HG02642 (cell line): ENCODE results near the gene IL18BP.

Experiments
- ATAC-seq: cut with Tn5 transposase; IDR thresholded peaks from one replicate; pipeline ENCODE4 v1.9.1; 2021; ENCODE audit warnings: mild to moderate bottlenecking; ENCODE audit not compliant: unreplicated experiment, poor library complexity

The IL18BP gene

DNA sequence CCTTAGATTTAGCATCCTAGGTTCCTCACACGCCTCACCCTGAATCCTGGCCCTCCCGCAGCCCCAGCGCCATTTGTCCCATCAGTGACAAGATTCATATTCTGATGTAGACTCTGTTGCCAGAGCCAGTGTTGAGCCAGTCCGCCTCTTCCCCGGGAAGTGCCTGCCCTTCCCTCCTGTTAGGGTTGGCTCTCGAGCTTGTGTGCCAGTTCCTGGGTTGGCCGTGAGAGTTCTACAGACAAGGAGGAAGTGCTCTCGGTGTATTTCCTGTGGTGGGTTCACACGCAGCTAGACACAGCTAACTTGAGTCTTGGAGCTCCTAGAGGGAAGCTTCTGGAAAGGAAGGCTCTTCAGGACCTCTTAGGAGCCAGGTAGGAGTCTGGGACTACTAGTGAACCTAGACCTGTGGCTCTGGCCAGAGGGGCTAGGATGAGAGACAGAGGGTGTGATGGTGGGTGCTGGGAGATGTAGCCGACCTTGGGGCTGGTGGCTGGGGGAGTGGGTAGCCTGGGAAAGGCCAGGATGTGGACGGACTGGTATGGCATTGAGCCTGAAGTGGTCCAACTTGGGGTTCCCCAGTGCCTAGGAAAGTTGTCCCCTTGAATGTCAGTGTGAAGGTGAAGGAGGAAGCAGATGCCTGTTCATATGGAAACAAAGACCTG, at the start of gene IL18BP:
Gene IL18BP (plus strand): TSS at position 261 of the 662 bp plus-strand sequence. CDS start 1,076 bp downstream, outside the sequence.
- ATAC-seq: no peak

DNA sequence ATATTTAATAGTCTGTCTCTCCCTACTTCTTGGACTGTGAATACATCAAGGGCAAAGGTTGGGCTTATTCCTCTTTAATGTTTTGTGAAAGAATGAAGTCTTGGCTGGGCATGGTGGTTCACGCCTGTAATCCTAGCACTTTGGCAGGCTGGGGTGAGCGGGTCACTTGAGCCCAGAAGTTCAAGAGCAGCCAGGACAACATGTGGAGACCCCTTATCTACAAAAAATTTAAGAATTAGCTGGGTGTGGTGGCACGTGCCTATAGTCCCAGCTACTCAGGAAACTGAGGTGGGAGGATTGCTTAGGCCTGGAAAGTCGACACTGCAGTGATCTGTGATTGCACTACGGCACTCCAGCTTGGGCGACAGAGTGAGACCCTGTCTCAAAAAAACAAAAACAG, 49.7 kb upstream of the IL18BP start:
- no peak for ATAC-seq

DNA sequence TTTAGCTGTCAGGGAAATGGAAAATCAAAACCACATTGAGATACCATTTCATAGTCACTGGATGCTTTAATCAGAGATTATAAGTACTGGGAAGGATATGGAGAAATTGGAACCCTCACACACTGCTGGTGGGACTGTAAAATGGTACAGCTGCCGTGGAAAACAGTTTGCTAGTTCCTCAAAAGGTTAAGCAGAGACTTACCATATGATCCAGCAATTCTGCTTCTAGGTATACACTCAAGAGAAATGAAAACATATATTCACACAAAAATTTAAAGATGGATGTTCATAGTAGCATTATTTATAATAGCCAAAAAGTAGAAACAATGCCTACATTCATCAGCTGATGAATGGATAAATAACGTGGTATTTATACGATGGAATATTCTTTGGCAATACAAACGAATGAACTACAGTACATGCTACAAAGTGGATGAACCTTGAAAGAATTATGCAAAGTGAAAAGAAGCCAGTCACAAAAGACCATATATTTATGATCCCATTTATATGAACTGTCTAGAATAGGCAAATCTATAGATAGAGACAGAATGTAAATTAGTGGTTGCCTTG, 46.9 kb upstream of the IL18BP start:
- ATAC-seq: no peak

DNA sequence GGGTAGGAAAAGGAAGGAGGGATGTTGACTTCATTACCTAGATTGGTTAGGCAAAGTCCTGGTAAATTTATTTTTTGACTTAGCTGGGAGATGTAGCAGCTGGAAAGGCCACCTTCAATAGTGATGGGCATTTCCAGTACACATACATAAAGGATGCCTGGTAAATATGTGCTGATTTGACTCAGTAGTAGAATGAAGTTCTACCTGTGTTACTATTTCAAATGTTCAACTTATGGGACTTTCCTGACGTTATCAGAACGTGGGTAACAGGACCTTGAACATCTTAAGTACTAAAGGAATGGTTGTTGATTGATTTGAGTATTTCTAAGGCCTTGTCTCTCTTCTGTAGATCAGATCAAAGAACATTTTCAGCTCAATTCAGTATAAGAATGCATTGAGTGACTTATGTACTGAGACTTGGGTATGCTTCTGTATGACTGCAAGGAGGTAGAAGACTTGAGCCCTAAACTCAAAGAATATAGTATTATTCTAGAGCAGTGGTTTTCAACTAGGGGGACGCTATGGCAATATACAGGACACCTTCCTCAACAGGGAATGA, 42.7 kb upstream of the IL18BP start:
- ATAC-seq: no peak

DNA sequence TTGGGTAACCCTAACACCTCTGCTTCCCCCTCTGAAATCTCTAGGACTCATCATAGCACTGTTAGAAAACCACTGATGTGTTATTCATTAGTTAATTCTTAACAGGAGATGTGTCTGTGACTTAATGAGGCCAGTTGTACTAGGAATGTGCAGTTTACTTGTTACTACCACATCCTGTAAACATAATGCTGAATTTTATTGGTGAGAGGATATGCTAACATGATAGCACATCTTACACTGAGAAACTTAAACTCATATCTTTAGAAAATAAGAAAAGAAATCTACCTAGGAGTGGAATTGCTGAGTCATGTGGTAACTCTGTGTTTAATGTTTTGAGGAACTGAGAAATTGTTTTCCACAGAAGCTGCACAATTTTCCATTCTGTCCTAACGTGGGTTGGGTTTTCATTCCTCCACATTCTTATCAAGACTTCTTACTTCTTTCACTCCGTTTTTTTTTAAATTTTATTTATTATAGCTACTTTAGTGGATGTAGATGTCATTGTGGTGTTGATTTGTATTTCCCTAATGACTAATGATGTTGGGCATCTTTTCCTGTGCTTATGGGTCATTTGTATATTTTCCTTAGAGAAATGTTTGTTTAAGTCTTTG, 36.2 kb upstream of the IL18BP start:
- ATAC-seq: no peak

DNA sequence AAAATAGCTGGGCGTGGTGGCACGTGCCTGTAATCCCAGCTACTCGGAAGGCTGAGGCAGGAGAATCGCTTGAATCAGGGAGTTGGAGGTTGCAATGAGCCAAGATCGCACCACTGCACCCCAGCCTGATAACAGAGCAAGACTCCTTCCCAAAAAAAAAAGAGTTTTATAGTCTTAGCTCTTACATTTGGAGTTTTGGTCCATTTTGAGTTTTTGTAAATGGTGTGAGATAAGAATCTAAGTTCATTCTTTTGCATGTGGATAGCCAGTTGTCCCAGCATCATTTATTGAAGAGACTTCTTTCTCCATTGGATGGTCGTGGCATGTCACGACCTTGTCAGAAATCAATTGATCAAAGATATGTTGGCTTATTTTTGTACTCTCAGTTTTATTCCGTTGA, 35.2 kb upstream of the IL18BP start:
- no peak for ATAC-seq

DNA sequence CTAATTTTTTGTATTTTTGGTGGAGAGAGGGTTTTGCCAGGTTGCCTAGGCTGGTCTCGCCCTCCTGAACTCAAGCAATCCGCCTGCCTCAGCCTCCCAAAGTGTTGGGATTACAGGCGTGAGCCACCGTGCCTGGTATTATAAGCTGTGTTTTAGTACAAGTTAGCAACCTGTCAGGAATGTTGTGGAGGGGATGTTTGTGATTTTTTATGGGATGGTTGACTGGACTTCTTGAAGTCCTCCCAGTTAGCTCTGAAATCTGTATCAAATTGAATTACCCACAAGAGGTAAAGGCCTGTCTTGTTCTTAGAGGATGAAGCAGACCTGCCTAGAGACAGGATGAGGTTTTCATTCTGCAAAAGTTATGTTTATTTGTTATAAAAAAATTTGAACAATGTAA, 34.1 kb upstream of the IL18BP start:
- no peak for ATAC-seq

DNA sequence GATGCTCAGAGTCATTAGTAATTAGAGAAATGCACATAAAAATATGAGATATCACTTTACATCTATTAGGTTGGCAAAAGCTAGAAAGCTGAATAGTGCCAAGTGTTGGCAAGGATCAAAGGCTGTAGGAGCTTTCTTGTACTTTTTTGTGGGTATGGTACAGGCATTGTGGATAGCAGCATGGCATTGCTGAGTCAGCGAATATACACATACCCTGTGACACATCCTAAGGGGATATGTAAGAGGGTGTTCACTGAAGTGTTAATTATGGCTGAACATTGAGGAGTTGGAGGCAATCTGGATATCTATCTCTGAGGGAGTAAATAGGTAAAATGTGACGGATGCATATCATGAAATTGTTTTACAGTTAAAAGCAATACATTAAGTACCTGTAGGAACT, 27.0 kb upstream of the IL18BP start:
- no peak for ATAC-seq

DNA sequence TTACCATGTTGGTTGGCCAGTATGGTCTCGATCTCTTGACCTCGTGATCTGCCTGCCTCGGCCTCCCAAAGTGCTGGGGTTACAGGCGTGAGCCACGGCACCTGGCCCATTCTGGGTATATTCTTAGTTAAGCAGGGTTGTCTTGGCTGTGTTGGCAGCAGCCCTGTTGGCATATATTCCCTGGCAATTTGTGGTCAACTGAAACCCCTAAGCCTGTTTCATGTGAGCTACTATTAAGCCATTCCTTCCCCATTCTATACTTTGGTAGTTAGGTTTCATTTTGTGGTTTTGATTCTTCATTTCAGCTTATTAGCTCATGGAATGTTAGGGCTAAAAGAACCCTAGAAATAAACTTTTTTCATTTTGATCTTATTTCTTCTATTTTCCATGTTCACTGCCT, 22.2 kb upstream of the IL18BP start:
- no peak for ATAC-seq

DNA sequence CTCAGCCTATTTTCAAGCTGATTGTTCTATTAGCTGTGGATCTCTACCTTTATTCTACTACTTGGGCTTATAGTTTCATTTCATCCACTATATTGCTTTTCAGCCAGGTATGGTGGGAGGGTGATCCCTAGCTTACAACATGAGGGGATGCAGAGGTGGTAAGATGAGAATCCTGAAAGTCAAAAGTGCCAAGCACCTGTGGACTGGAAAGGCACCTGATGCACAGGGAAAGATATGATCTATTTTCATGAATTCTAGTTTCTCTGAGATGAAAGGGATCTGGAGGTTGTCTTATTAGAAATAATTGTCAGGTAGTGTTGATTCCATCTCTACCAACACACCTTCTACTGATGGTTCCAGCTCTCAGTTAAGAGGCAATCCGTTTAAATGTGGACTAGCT, 21.6 kb upstream of the IL18BP start:
- no peak for ATAC-seq

DNA sequence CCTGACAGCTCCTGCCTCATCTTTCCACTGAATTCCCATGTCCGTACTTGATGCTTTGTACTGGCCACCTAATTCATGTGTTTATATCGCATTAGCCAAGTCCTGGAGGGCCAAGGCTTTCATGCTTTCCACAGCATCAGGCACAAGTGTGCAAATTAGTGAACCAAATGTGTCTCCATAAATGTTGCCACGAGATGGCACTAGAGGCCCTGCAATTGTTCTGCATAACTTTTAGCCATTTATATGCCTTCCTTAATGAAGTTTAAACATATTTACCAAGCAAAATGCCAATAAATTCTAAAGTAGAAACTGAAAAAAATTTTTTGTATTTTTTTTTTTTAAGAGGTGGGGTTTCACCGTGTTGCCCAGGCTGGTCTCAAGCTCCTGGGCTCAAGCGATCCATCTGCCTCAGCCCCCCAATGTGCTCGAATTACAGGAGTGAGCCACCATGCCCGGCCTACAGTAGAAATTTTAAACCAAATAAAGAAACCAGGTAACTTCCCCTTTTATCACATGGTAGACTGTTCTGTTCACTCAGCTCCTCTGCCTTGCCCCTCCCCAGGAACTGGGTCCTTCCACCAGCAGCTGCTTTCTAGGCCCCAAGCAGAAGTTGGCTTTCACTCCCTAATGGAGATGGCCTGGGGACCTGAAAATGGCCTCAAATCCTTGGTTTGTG, 20.8 kb upstream of the IL18BP start:
- ATAC-seq: no peak

DNA sequence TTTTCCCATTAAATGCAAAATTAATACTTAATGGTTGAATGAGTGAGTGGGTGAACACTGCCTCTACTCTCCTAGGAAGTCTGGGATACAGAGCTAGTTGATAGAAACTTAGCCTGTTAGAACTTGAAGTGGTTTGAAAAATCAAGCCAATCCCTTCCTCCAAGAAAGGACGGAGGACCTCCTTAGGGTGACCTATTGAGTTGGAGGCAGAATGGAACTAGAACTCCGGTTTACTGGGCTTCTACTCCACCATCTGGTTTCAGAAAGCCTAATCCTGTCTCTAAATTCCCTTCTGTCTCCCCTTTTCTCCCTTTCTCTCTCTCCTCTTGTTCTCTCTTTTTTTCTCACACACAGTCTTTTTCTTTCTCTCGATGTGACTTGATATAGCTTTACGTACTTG, 19.6 kb upstream of the IL18BP start:
- no peak for ATAC-seq

DNA sequence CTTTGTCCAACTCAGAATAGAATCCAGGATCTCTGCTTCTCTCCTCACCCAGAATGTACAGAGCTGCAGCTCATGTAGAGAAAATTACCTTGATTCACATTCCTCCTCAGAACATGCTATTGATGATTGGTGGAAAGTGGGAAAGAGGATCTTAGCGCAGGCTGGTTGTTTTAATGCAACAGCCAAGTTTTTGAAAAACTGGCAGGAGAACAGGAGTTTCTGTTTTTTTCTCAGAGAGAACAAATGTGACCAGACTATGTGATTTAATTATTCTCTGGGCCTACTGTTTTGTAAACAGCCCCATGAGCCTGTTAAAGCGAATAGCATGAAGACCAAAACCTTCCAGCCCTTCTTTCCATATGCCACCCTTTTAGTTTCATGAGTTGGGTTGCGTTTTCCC, 19.1 kb upstream of the IL18BP start:
- no peak for ATAC-seq

DNA sequence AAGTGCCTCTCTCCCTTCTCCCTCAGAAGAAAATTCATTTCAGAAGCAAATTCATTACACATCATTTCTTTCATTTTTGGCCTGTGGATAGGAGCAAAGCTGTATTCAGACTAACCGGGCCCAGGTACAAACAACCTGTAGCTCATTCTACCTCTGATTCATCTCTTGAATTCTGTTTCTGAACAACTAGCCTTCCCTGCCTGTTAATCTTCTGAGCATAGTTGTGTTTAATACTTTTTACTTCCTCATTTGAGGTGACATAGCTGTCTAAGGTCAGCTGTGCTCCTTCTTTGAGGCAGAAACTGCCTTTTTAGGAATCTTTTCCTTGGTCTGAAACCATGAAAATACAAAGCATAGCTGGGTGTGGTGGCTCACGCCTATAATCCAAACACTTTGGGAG, 12.6 kb upstream of the IL18BP start:
- ATAC-seq: no peak

DNA sequence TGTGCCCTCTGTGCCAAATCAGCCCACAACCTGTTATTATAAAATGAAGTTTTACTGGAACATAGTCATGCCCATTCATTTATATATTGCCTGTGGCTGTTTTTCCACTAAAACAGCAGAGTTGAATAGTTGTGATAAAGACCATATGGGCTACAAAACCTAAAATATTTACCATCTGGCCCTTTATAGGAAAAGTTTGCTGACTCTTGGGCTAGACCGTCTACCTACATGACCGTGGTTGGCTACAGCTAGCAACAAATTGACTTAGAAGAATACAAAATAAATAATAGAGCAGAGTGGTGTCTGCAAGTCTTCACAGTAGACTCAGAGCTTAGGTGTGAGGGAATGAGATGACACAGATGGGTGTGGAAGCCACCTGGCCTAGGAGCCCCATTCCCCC, 11.2 kb upstream of the IL18BP start:
- ATAC-seq: no peak

DNA sequence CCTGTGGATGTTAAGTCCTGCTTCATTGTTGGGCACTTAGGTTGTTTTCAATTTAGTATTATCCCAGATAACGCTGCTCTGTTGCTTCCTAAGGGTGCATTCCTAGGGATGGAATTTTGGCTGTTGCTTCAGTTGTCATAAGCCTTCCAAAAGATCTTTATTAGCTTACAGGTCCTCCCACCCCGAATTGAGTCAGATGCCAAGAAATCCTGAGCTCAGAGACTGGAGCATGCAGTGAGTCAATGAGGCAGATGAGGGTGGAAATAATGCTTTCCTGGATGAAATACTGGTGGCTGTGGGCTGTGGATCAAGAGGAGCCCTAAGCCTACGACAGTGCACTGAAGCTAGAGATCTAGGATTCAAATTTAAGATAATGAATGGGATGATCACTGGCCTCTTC, 10.7 kb upstream of the IL18BP start:
- no peak for ATAC-seq

DNA sequence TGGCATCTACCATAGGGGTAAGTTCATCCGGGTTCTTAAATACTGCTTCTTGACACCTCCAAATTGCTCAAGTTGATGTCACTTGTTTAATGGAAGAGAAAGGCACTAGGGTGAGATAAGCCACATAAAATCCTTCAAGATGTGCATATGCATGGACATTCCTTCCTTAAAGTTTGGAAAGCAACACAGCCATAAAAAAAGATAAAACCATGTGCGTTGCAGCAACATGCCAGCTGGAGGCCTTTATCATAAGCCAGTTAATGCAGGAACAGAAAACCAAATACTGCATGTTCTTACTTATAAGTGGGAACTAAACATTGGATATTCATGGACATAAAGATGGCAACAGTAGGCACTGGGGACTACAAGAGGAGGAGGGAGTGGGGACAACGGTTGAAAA, 8.0 kb upstream of the IL18BP start:
- no peak for ATAC-seq

DNA sequence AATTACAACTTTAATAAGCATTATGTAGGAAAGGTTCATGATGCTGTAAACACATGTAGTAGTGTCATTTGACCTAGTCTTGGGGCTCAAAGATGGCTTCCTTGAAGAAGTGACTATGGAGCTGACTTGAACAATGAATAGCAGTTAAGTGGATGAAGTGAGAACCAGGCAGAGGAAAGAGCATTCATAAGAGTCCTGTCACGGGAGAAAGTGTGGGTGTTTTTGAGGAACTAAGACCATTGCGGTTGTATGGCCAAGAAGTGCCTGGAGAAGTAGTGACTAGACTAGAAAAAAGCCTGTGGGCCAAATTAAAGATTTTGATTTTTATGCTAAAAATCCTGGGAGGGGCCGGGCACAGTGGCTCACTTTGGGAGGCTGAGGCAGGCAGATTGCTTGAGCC, 7.2 kb upstream of the IL18BP start:
- ATAC-seq: peak; percentile 59

DNA sequence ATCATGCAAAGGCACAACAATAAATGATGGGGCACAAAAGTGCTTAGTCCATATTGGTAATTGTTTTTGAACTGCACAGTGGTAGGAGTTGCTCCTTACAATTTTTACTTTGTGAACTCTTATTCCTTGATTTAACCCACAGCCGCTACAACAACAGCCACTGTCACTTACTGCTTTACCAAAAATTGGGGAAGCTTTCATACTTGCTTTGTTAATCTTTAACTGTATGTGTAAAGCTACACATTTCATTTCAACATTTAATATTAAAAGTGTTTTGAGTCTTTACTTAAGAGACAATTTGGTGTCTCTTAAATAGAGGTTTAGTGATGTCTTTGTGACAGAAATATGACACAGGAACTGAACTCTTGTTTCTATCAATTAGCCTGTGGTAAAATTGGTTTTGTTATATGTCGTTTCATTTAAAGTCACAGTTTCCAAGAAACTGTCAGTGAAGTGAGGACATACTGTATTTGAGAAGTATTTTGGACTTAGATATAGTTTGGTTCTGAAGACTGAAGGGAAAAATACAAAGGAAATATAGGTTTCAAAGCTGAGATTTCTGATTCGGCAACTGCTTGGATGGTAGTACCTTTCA, 6.5 kb upstream of the IL18BP start:
- peak; percentile 2 for ATAC-seq

DNA sequence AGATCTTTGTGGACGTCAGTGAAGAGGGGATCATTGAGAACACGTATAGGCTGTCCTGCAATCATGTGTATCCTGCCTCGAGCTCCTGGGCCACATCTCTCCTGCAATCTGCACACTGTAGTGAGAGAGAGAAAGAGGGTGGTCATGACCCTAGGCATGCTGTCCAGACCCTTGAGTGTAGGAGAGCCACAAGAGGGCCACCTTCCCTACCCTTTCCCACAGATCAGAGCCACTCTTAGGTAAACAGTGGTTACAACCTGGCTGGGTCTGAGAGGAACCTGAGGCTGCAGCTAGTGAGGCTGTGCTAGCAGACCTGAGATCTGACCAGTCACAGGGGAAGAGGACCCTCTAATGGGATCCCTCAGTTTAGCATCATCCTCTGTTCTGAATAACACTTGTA, 3.9 kb upstream of the IL18BP start:
- ATAC-seq: no peak
